NCI-H187 (cell line): ENCODE results near the gene SLU7.

ENCODE experiments used
- DNase-seq, 2 experiments: peaks; one replicate each; lab custom pipeline; 2025; lab: John Stamatoyannopoulos, UW

The SLU7 gene

GRCh38 chr5:160367261-160367660 lies 51.6 kb downstream of the SLU7 start:
- DNase-seq, result no peak

GRCh38 chr5:160366230-160366629 lies 52.7 kb downstream of the SLU7 start:
- DNase-seq, result no peak

- DNase-seq, result no peak
These were observed 55.1 kb downstream of the SLU7 start for GRCh38 chr5:160363660-160364395.

GRCh38 chr5:160363211-160363610 lies 55.7 kb downstream of the SLU7 start:
- no peak for DNase-seq

GRCh38 chr5:160361624-160362228 lies 57.2 kb downstream of the SLU7 start:
- DNase-seq, result no peak

GRCh38 chr5:160360310-160360709 lies 58.6 kb downstream of the SLU7 start:
- DNase-seq, result no peak

- no peak for DNase-seq
These were observed 59.1 kb downstream of the SLU7 start for GRCh38 chr5:160359816-160360215.

GRCh38 chr5:160359242-160359641 lies 59.6 kb downstream of the SLU7 start:
- DNase-seq, result no peak

- DNase-seq, result no peak
These were observed 60.9 kb downstream of the SLU7 start for GRCh38 chr5:160357861-160358411.

GRCh38 chr5:160357394-160357793 lies 61.5 kb downstream of the SLU7 start:
- no peak for DNase-seq

GRCh38 chr5:160356550-160357347 lies 62.1 kb downstream of the SLU7 start:
- DNase-seq, result no peak

- DNase-seq, result no peak
These were observed 64.2 kb downstream of the SLU7 start for GRCh38 chr5:160354666-160355065.

- no peak for DNase-seq
These were observed 65.5 kb downstream of the SLU7 start for GRCh38 chr5:160353379-160353778.

- no peak for DNase-seq
These were observed 66.6 kb downstream of the SLU7 start for GRCh38 chr5:160352308-160352707.
